Kidney (tissue), 14 donors: Measurements from ENCODE around the gene PHTF1. TPM values are rescaled to one million over a fixed set of nuclear protein-coding genes. Genes with fewer than 3 reads are reported as not detected.
A peak's percentile ranks its signal among the peaks of the same experiment; 100 is the strongest.

Experiments
- DNase-seq, 5 donors: peaks; one replicate each; pipeline ENCODE4 v3.0.0-alpha.2; 2013 to 2020
- FAIRE-seq: peaks from 2 replicates; lab custom pipeline; 2012; peaks lifted over from hg19 to GRCh38; lab: Jason Lieb, UNC
- H3K27ac ChIP-seq, 2 donors: one replicate each; pipeline ENCODE4 v1.7.0; 2013; ENCODE audit warnings: low read depth in 2 of 2, low read length in 2 of 2, inconsistent platforms in 1 of 2
- H3K27me3 ChIP-seq: one replicate; pipeline ENCODE4 v1.7.1; 2013; ENCODE audit warnings: low read length, inconsistent platforms; ENCODE audit not compliant: control insufficient read depth, insufficient read depth
- H3K36me3 ChIP-seq, 3 donors: one replicate each; pipeline versions ENCODE4 v1.7.0 to v1.7.1; 2013; ENCODE audit warnings: low read length in 3 of 3, control low read depth in 1 of 3, inconsistent platforms in 1 of 3; ENCODE audit not compliant: insufficient read depth in 3 of 3, control insufficient read depth in 2 of 3
- H3K4me1 ChIP-seq, 3 donors: one replicate each; pipeline versions ENCODE4 v1.7.0 to v1.7.1; 2013; ENCODE audit warnings: low read length in 3 of 3, inconsistent platforms in 1 of 3, low read depth in 1 of 3; ENCODE audit not compliant: control insufficient read depth in 2 of 3, insufficient read depth in 2 of 3
- H3K4me3 ChIP-seq, 3 donors: one replicate each; pipeline versions ENCODE4 v1.7.0 to v1.8.1; 2013; ENCODE audit warnings: low read length in 3 of 3, control low read depth in 1 of 3, inconsistent platforms in 1 of 3
- H3K9ac ChIP-seq, 3 donors: one replicate each; pipeline versions ENCODE4 v1.7.0 to v1.7.1; 2013; ENCODE audit warnings: low read length in 3 of 3, control low read depth in 1 of 3, inconsistent platforms in 1 of 3
- H3K9me3 ChIP-seq, 3 donors: one replicate each; pipeline versions ENCODE4 v1.7.0 to v1.7.1; 2013; ENCODE audit warnings: low read length in 3 of 3, control low read depth in 1 of 3, inconsistent platforms in 1 of 3; ENCODE audit not compliant: control insufficient read depth in 2 of 3, insufficient read depth in 1 of 3
- CTCF ChIP-seq: IDR thresholded peaks from 3 replicates; pipeline ENCODE4 v1.5.1; 2012; ENCODE audit warnings: mild to moderate bottlenecking, moderate library complexity, borderline replicate concordance; ENCODE audit not compliant: insufficient read depth; ENCODE audit errors: extremely low read depth
- intact Hi-C: fragments of 100-400 bp; cut with DNase I; formaldehyde crosslinking; loops from one replicate; pipeline ENCODE4 v1.11.1; 2022
- polyA plus RNA-seq: library from polyadenylated mRNA; stranded (reverse); fragments of 350-450 nt; fragmentation: Illumina TruSeq; extraction: RNeasy Lipid Tissue Mini Kit (QIAGEN cat#74804); gene quantifications from one replicate; pipeline ENCODE4 v1.2.3, GENCODE V29; 2014; ENCODE audit warnings: low read depth, low replicate concordance; ENCODE audit not compliant: insufficient read depth
- total RNA-seq: library from RNA; stranded (reverse); fragmentation: NEBNext Ultra II Directional; extraction: Animal tissue kit (Norgen Biotek cat#: 25700); gene quantifications from one replicate; pipeline ENCODE4 v1.2.1, GENCODE V29; 2021
- donor health status: control.
- donor health status: control.
- donor health status: control.
- donor health status: control.
- donor health status: control.
- donor health status: DM: yes; HTN: yes; CAD: no.
- donor health status: Normal renal cell carcinoma (clear cell type).

The PHTF1 gene
- total and polyA plus RNA-seq, 2 donors from 2014 or later = 14.7 to 20.0 TPM

- Histone ChIP-seq H3K27me3 (no peaks in the 10 kb centered on the region), H3K9ac (no peak overlapping the region), H3K9me3 (no peaks in the 10 kb centered on the region), H3K27ac (no peak overlapping the region), H3K36me3 (peaks cover 0 to 12% (median 4%) of the 10 kb centered on the region in 3 donors), H3K4me1 (peaks cover 0 to 3% (median 0%) of the 10 kb centered on the region in 3 donors), H3K4me3 (no peak overlapping the region)
- intact Hi-C loops = no loop called here
- FAIRE-seq = no peak
- no peak for DNase-seq
- TF ChIP-seq CTCF = no peak
These were observed 2.7 kb upstream of the PHTF1 start for GRCh38 chr1:113761937-113762336.

GRCh38 chr1:113760102-113761080, 1.1 kb upstream of the PHTF1 start:
- H3K36me3 ChIP-seq = peaks cover 0 to 3% (median 0%) of the 10 kb centered on the region in 3 donors
- no peak for FAIRE-seq
- peaks cover 0 to 3% (median 0%) of the 10 kb centered on the region in 3 donors for H3K4me1 ChIP-seq
- peak overlapping the region; percentile 91 to 96 (median 95) for H3K4me3 ChIP-seq
- intact Hi-C loops = no loop called here
- DNase-seq = peak in 3 of 5 donors; percentile 10 to 35 (median 14)
- peak overlapping the region in 1 of 2 donors; percentile 99 for H3K27ac ChIP-seq
- H3K9me3 ChIP-seq = no peaks in the 10 kb centered on the region
- H3K27me3 ChIP-seq = no peaks in the 10 kb centered on the region
- peak overlapping the region; percentile 95 to 97 (median 97) for H3K9ac ChIP-seq
- no peak for TF ChIP-seq CTCF

GRCh38 chr1:113758631-113759332, 504 bp downstream of the PHTF1 start:
- Histone ChIP-seq H3K9me3 (no peaks in the 10 kb centered on the region), H3K4me1 (peaks cover 0 to 3% (median 0%) of the 10 kb centered on the region in 3 donors), H3K36me3 (no peaks in the 10 kb centered on the region), H3K27ac (peak overlapping the region; percentile 96 to 99), H3K27me3 (no peaks in the 10 kb centered on the region), H3K9ac (peak overlapping the region; percentile 95 to 97 (median 97)), H3K4me3 (peak overlapping the region; percentile 91 to 96 (median 95))
- DNase-seq = peak; percentile 66 to 87 (median 77)
- intact Hi-C loops = no loop called here
- FAIRE-seq = no peak
- no peak for TF ChIP-seq CTCF
